Activated T-cell treated with anti-CD3 and anti-CD28 coated beads, Interleukin-2, amount 50 U/mL, for 72 hours (primary cell): ENCODE measurements around the gene LCMT1. TPM values are rescaled to one million over a fixed set of nuclear protein-coding genes. Genes with fewer than 3 reads are reported as not detected.

ENCODE experiments used
- total RNA-seq, 2 donors: library from RNA; stranded (reverse); gene quantifications; one replicate each; pipeline ENCODE4 v1.2.3, GENCODE V29; 2022

Gene LCMT1
- total RNA-seq, 2 donors from 2014 or later = 43.7 to 50.1 TPM

Other genes starting within 250 kb of the LCMT1 start
- gene ARHGAP17, start 96.4 kb upstream of the LCMT1 start, total RNA-seq = 10 to 100 TPM; 66.8 to 70.9 TPM
- gene AQP8, start 105.2 kb downstream of the LCMT1 start, total RNA-seq = under 1 TPM in 1 of 2 donors, not detected in 1; 0.19 TPM
- gene ZKSCAN2, start 146.1 kb downstream of the LCMT1 start, total RNA-seq = 1 to 10 TPM; 5.8 to 6.7 TPM